K562 (cell line): ENCODE data around the gene NENF. TPM values are rescaled to one million over a fixed set of nuclear protein-coding genes. Genes with fewer than 3 reads are reported as not detected.

Source experiments
- ARID3B ChIP-seq: fragments of 250-450 bp; sonication (Bioruptor Pico); IDR thresholded peaks from 2 replicates; pipeline ENCODE4 v1.4.0; 2020; ENCODE audit warnings: borderline replicate concordance
- BRD4 ChIP-seq: fragments of 200-600 bp; sonication (generic); IDR thresholded peaks from 2 replicates; pipeline ENCODE4 v1.6.1; 2017; ENCODE audit warnings: inconsistent platforms
- CREM ChIP-seq: IDR thresholded peaks from 2 replicates; pipeline ENCODE4 v1.6.1; 2014; ENCODE audit warnings: antibody characterized with exemption, low read depth
- ELK3 ChIP-seq: fragments of 450-650 bp; formaldehyde crosslinking; IDR thresholded peaks from 2 replicates; pipeline ENCODE4 v1.4.0; 2020; ENCODE audit warnings: mild to moderate bottlenecking
- ETS2 ChIP-seq: IDR thresholded peaks from 2 replicates; pipeline ENCODE4 v1.6.1; 2016; ENCODE audit warnings: borderline replicate concordance, missing genetic modification characterization, mild to moderate bottlenecking, moderate library complexity, missing compliant biosample characterization; ENCODE audit not compliant: poor library complexity, severe bottlenecking
- MED1 ChIP-seq: sonication (generic); formaldehyde crosslinking; IDR thresholded peaks from 2 replicates; pipeline ENCODE4 v1.8.1; 2023; ENCODE audit warnings: missing genetic modification reagents, borderline replicate concordance
- MYC ChIP-seq, 2 experiments: fragments of 250-450 bp in 1 of 2; sonication (Bioruptor Pico) in 1 of 2; IDR thresholded peaks; 2 replicates each; pipeline versions ENCODE4 v1.5.1 to v1.6.1; 2012 to 2021; ENCODE audit warnings: low read depth in 2 of 2, borderline replicate concordance in 1 of 2, improper control_type of control experiment in 1 of 2, low read length in 1 of 2, mild to moderate bottlenecking in 1 of 2, moderate library complexity in 1 of 2
- POLR2B ChIP-seq: fragments of 450-650 bp; IDR thresholded peaks from 2 replicates; pipeline ENCODE4 v1.6.1; 2018; ENCODE audit warnings: low read depth; ENCODE audit not compliant: partially characterized antibody
- RBM14 ChIP-seq: fragments of 200-400 bp; formaldehyde crosslinking; IDR thresholded peaks from 2 replicates; pipeline ENCODE4 v1.6.1; 2018; ENCODE audit warnings: low read depth, mild to moderate bottlenecking, low read length, moderate library complexity, borderline replicate concordance; ENCODE audit not compliant: insufficient read depth
- RFX5 ChIP-seq: IDR thresholded peaks from 2 replicates; pipeline ENCODE4 v1.6.1; 2011; ENCODE audit warnings: low read depth, mild to moderate bottlenecking, improper control_type of control experiment, low read length
- SPI1 ChIP-seq: IDR thresholded peaks from 2 replicates; pipeline ENCODE4 v1.6.1; 2011; ENCODE audit warnings: low read depth, low read length, control low read depth, borderline replicate concordance
- YY1 ChIP-seq, 3 experiments: IDR thresholded peaks; 2 replicates each; pipeline ENCODE4 v1.6.1; 2011; ENCODE audit warnings: low read length in 2 of 3, mild to moderate bottlenecking in 2 of 3, moderate library complexity in 2 of 3, borderline replicate concordance in 1 of 3, control low read depth in 1 of 3, low read depth in 1 of 3; ENCODE audit not compliant: insufficient read depth in 3 of 3, insufficient replicate concordance in 2 of 3, control insufficient read depth in 1 of 3, insufficient read length in 1 of 3; ENCODE audit errors: extremely low read depth in 1 of 3
- ZNF318 ChIP-seq, 2 experiments: fragments of 450-650 bp; IDR thresholded peaks; 2 replicates each; pipeline ENCODE4 v1.6.1; 2016; ENCODE audit warnings: mild to moderate bottlenecking in 2 of 2, borderline replicate concordance in 1 of 2, low read depth in 1 of 2, moderate library complexity in 1 of 2
- ZNF431 ChIP-seq: sonication (generic); formaldehyde crosslinking; IDR thresholded peaks from 2 replicates; pipeline ENCODE4 v1.8.0; 2022; ENCODE audit warnings: mild to moderate bottlenecking, missing genetic modification reagents
- ZNF436 ChIP-seq: fragments of 250-450, 450-650 bp; sonication (Bioruptor Pico); formaldehyde crosslinking; IDR thresholded peaks from 2 replicates; pipeline ENCODE4 v1.7.0; 2020; ENCODE audit warnings: mild to moderate bottlenecking
- polyA plus RNA-seq, 8 experiments: library from polyadenylated mRNA; depleted of rRNA in 4 of 8; stranded (reverse) in 5 of 8; unstranded in 3 of 8; fragments of >200 nt; fragmentation: Nextera tagmentation in 2 of 8; fragmentation: Illumina TruSeq in 1 of 8; extraction: Ambion mirVana in 2 of 8; extraction: Trizol in 1 of 8; gene quantifications; 2 replicates each; pipeline versions ENCODE4 v1.2.1 to v1.2.3, GENCODE V29; 2011 to 2014; ENCODE audit warnings: inconsistent platforms in 1 of 8, missing spikeins in 1 of 8
- total RNA-seq, 7 experiments: library from RNA; depleted of rRNA in 6 of 7; stranded (reverse); fragments of >200 nt in 6 of 7; fragmentation: Illumina TruSeq in 2 of 7; extraction: Trizol in 2 of 7; gene quantifications; 2 replicates each; pipeline versions ENCODE4 v1.2.1 to v1.2.3, GENCODE V29; 2011 to 2021; ENCODE audit warnings: low replicate concordance in 1 of 7

NENF gene
- total and polyA plus RNA-seq, 9 of the 15 experiments (the other 6 are each of a cell fraction or from before 2014, with no cell fraction given) = 6.1 to 100 (median 72.8) TPM

- TF ChIP-seq CREM = peak; percentile 73; the same call in 1 of the 2 replicates
- TF ChIP-seq ZNF436 (CRISPR knock-in tag) = no peak
- TF ChIP-seq ARID3B (CRISPR knock-in tag) = no peak
- no peak for TF ChIP-seq YY1 (IDR thresholded peaks at IDR 0.05; ENCODE audit: borderline replicate concordance in 1 of 3, control insufficient read depth in 1 of 3, extremely low read depth in 1 of 3, insufficient read depth in 3 of 3, insufficient read length in 1 of 3, insufficient replicate concordance in 2 of 3, low read depth in 1 of 3, low read length in 2 of 3)
- no peak for TF ChIP-seq ETS2 (tag)
- TF ChIP-seq RFX5 = no peak
- TF ChIP-seq BRD4 = no peak
- peak; percentile 54; the same call in 1 of the 2 replicates for TF ChIP-seq SPI1
- TF ChIP-seq MYC (IDR thresholded peaks at IDR 0.05; ENCODE audit: low read depth, low read length) = no peak
- no peak for TF ChIP-seq MYC (CRISPR knock-in tag; IDR thresholded peaks at IDR 0.05; ENCODE audit: borderline replicate concordance, low read depth)
- TF ChIP-seq ZNF431 (CRISPR knock-in tag) = no peak
- no peak for TF ChIP-seq ELK3 (CRISPR knock-in tag)
- TF ChIP-seq MED1 (CRISPR knock-in tag) = no peak
- TF ChIP-seq ZNF318 (IDR thresholded peaks at IDR 0.05; ENCODE audit: borderline replicate concordance in 1 of 2, low read depth in 1 of 2) = no peak
- no peak for TF ChIP-seq POLR2B
- no peak for TF ChIP-seq RBM14
Measured at GRCh38 chr1:212438831-212439237, 6.1 kb downstream of the NENF start (continued).
